ENCODE data around the gene CORO6. TPM values are rescaled to one million over a fixed set of nuclear protein-coding genes. Genes with fewer than 3 reads are reported as not detected.
A peak's percentile ranks its signal among the peaks of the same experiment; 100 is the strongest.

CORO6 gene
- total RNA-seq, 1 donor from 2014 or later: 6.7 TPM

GRCh38 chr17:29617481-29618271 is 5.0 kb downstream of the CORO6 start:
- H3K9me3 Mint-ChIP-seq (ENCODE audit: low read depth): no peaks in the 10 kb centered on the region
- H3K4me3 Mint-ChIP-seq (ENCODE audit: unreplicated experiment): peak overlapping the region; percentile 36
- H3K27ac Mint-ChIP-seq (ENCODE audit: unreplicated experiment): no peak overlapping the region
- peaks cover 2% of the 10 kb centered on the region for H3K27me3 Mint-ChIP-seq (ENCODE audit: low read depth)
- DNase-seq (ENCODE audit: low spot score): peak; percentile 78
- peak; percentile 81 for TF ChIP-seq CTCF (IDR thresholded peaks at IDR 0.05)
- H3K4me1 Mint-ChIP-seq (ENCODE audit: low read depth): peaks cover 49% of the 10 kb centered on the region
- no peaks in the 10 kb centered on the region for H3K36me3 Mint-ChIP-seq (ENCODE audit: low read depth)

GRCh38 chr17:29617125-29617480 is 5.6 kb downstream of the CORO6 start:
- no peaks in the 10 kb centered on the region for H3K36me3 Mint-ChIP-seq (ENCODE audit: low read depth)
- TF ChIP-seq CTCF (IDR thresholded peaks at IDR 0.05): peak; percentile 73
- no peak for DNase-seq (ENCODE audit: low spot score)
- H3K9me3 Mint-ChIP-seq (ENCODE audit: low read depth): no peaks in the 10 kb centered on the region
- H3K4me1 Mint-ChIP-seq (ENCODE audit: low read depth): peaks cover 48% of the 10 kb centered on the region
- no peak overlapping the region for H3K27ac Mint-ChIP-seq (ENCODE audit: unreplicated experiment)
- H3K27me3 Mint-ChIP-seq (ENCODE audit: low read depth): peaks cover 2% of the 10 kb centered on the region
- H3K4me3 Mint-ChIP-seq (ENCODE audit: unreplicated experiment): peak overlapping the region; percentile 36

GRCh38 chr17:29616300-29617048 is 6.2 kb downstream of the CORO6 start:
- Mint-ChIP-seq H3K27ac (ENCODE audit: unreplicated experiment) (no peak overlapping the region), H3K4me1 (ENCODE audit: low read depth) (peaks cover 41% of the 10 kb centered on the region), H3K9me3 (ENCODE audit: low read depth) (no peaks in the 10 kb centered on the region), H3K4me3 (ENCODE audit: unreplicated experiment) (peak overlapping the region; percentile 77), H3K36me3 (ENCODE audit: low read depth) (no peaks in the 10 kb centered on the region), H3K27me3 (ENCODE audit: low read depth) (peaks cover 2% of the 10 kb centered on the region)
- no peak for TF ChIP-seq CTCF (IDR thresholded peaks at IDR 0.05)
- DNase-seq (ENCODE audit: low spot score): peak; percentile 92

GRCh38 chr17:29615492-29616299 is 7.0 kb downstream of the CORO6 start:
- Mint-ChIP-seq H3K4me3 (ENCODE audit: unreplicated experiment) (peak overlapping the region; percentile 77), H3K4me1 (ENCODE audit: low read depth) (peaks cover 37% of the 10 kb centered on the region), H3K27me3 (ENCODE audit: low read depth) (peaks cover 2% of the 10 kb centered on the region), H3K27ac (ENCODE audit: unreplicated experiment) (peak overlapping the region; percentile 59), H3K36me3 (ENCODE audit: low read depth) (no peaks in the 10 kb centered on the region), H3K9me3 (ENCODE audit: low read depth) (no peaks in the 10 kb centered on the region)
- TF ChIP-seq CTCF (IDR thresholded peaks at IDR 0.05): no peak
- peak; percentile 87 for DNase-seq (ENCODE audit: low spot score)

GRCh38 chr17:29615048-29615385 is 7.7 kb downstream of the CORO6 start:
- Mint-ChIP-seq H3K9me3 (ENCODE audit: low read depth) (no peaks in the 10 kb centered on the region), H3K4me1 (ENCODE audit: low read depth) (peaks cover 35% of the 10 kb centered on the region), H3K27me3 (ENCODE audit: low read depth) (peaks cover 2% of the 10 kb centered on the region), H3K27ac (ENCODE audit: unreplicated experiment) (peak overlapping the region; percentile 65), H3K36me3 (ENCODE audit: low read depth) (no peaks in the 10 kb centered on the region), H3K4me3 (ENCODE audit: unreplicated experiment) (peak overlapping the region; percentile 77)
- DNase-seq (ENCODE audit: low spot score): no peak
- TF ChIP-seq CTCF (IDR thresholded peaks at IDR 0.05): no peak
